Spinal cord (tissue), 10 donors: Measurements from ENCODE around the gene POU2AF1. TPM values are rescaled to one million over a fixed set of nuclear protein-coding genes. Genes with fewer than 3 reads are reported as not detected.

ENCODE experiments used
- DNase-seq, 6 donors: peaks; one replicate each; pipeline versions ENCODE4 v3.0.0 to v3.0.0-alpha.2; 2013 to 2015; ENCODE audit warnings: low spot score in 6 of 6, low read depth in 4 of 6
- H3K27ac ChIP-seq: one replicate; pipeline ENCODE4 v1.5.1; 2013; ENCODE audit warnings: low read depth, low read length, control low read depth
- H3K27me3 ChIP-seq: one replicate; pipeline ENCODE4 v1.6.1; 2013; ENCODE audit warnings: low read length; ENCODE audit not compliant: control insufficient read depth, insufficient read depth
- H3K36me3 ChIP-seq: one replicate; pipeline ENCODE4 v1.6.1; 2013; ENCODE audit warnings: low read length; ENCODE audit not compliant: control insufficient read depth, insufficient read depth
- H3K4me1 ChIP-seq: one replicate; pipeline ENCODE4 v1.6.1; 2013; ENCODE audit warnings: low read length; ENCODE audit not compliant: control insufficient read depth, insufficient read depth
- H3K4me3 ChIP-seq: one replicate; pipeline ENCODE4 v1.5.1; 2013; ENCODE audit warnings: low read depth, low read length, control low read depth
- H3K9me3 ChIP-seq: one replicate; pipeline ENCODE4 v1.6.1; 2013; ENCODE audit warnings: low read length; ENCODE audit not compliant: control insufficient read depth, insufficient read depth
- WGBS: methylation state at CpG from one replicate; pipeline ENCODE4 v1.1.5; 2013; ENCODE audit warnings: missing lambda C conversion rate; ENCODE audit not compliant: insufficient coverage; 5-methylcytosine and 5-hydroxymethylcytosine counted together
- long read RNA-seq, 4 donors: transcript quantifications; one replicate each; lab custom pipeline, GENCODE V29; 2026
- polyA plus RNA-seq, 2 donors: library from polyadenylated mRNA; unstranded; fragments of 120-200 nt; gene quantifications; one replicate each; pipeline ENCODE4 v1.2.1, GENCODE V29; 2013; ENCODE audit not compliant: insufficient read length in 2 of 2
- total RNA-seq, 2 donors: library from RNA; depleted of rRNA in 1 of 2; stranded (reverse); fragments of 120-200 nt in 1 of 2; fragments of >200 nt in 1 of 2; gene quantifications; one replicate each; pipeline versions ENCODE4 v1.2.3 to v1.2.4, GENCODE V29; 2013 to 2014
- donor health status: healthy.

POU2AF1 gene
- total RNA-seq (1 to 10 TPM in 1 of 2 donors, under 1 TPM in 1; 0.40 to 4.5 TPM), polyA plus RNA-seq (under 1 TPM; 0.27 to 0.63 TPM)
- long read RNA-seq, donor 1 = 0 reads
- long read RNA-seq, donor 2 = 0 reads
- long read RNA-seq, donor 3 = 0 reads
- long read RNA-seq, donor 4 = 0 reads

- no peak within 1 kb of the TSS for H3K27ac ChIP-seq
- no peak within 1 kb of the TSS for H3K4me3 ChIP-seq
- peaks cover 8% of the 10 kb centered on the region for H3K4me1 ChIP-seq
- no peaks in the 10 kb centered on the region for H3K36me3 ChIP-seq
- H3K9me3 ChIP-seq = no peaks in the 10 kb centered on the region
- DNase-seq = peak in 1 of 6 donors; percentile 28
- peaks cover 3% of the 10 kb centered on the region for H3K27me3 ChIP-seq
- 21% methylated on average over 29 of the region's 33 CpGs for WGBS
These were observed at the start of gene POU2AF1 for GRCh38 chr11:111378861-111379601. TSS of gene POU2AF1 (minus strand) at chr11:111379275. CDS start at chr11:111379177, 98 bp downstream.

GRCh38 chr11:111428113-111428876 is 49.2 kb upstream of the POU2AF1 start:
- DNase-seq = no peak
- H3K9me3 ChIP-seq = no peaks in the 10 kb centered on the region
- 86% methylated on average over 3 of the region's 5 CpGs for WGBS
- H3K4me3 ChIP-seq = no peak overlapping the region
- H3K27me3 ChIP-seq = no peaks in the 10 kb centered on the region
- H3K4me1 ChIP-seq = no peaks in the 10 kb centered on the region
- H3K36me3 ChIP-seq = no peaks in the 10 kb centered on the region
- no peak overlapping the region for H3K27ac ChIP-seq

GRCh38 chr11:111427471-111427912 is 48.4 kb upstream of the POU2AF1 start:
- H3K27ac ChIP-seq = no peak overlapping the region
- H3K4me3 ChIP-seq = no peak overlapping the region
- peak in 2 of 6 donors; percentile 31 to 35 for DNase-seq
- no peaks in the 10 kb centered on the region for H3K36me3 ChIP-seq
- WGBS = 38% methylated on average over 2 of the region's 4 CpGs
- no peaks in the 10 kb centered on the region for H3K9me3 ChIP-seq
- no peaks in the 10 kb centered on the region for H3K4me1 ChIP-seq
- no peaks in the 10 kb centered on the region for H3K27me3 ChIP-seq

GRCh38 chr11:111426617-111427016 is 47.5 kb upstream of the POU2AF1 start:
- no peak for DNase-seq
- no peaks in the 10 kb centered on the region for H3K36me3 ChIP-seq
- no peaks in the 10 kb centered on the region for H3K4me1 ChIP-seq
- no peaks in the 10 kb centered on the region for H3K9me3 ChIP-seq
- no peak overlapping the region for H3K27ac ChIP-seq
- WGBS = 87% methylated on average over 6 of the region's 6 CpGs
- H3K4me3 ChIP-seq = no peak overlapping the region
- H3K27me3 ChIP-seq = no peaks in the 10 kb centered on the region

- H3K36me3 ChIP-seq = no peaks in the 10 kb centered on the region
- no peak overlapping the region for H3K4me3 ChIP-seq
- no peaks in the 10 kb centered on the region for H3K27me3 ChIP-seq
- H3K27ac ChIP-seq = no peak overlapping the region
- H3K4me1 ChIP-seq = no peaks in the 10 kb centered on the region
- no peak for DNase-seq
- no peaks in the 10 kb centered on the region for H3K9me3 ChIP-seq
- WGBS = 80% methylated on average over 1 of the region's 1 CpG
These were observed 44.2 kb upstream of the POU2AF1 start for GRCh38 chr11:111423250-111423615.

GRCh38 chr11:111422494-111423249 is 43.6 kb upstream of the POU2AF1 start:
- Histone ChIP-seq H3K4me1 (peaks cover 4% of the 10 kb centered on the region), H3K4me3 (no peak overlapping the region), H3K27me3 (no peaks in the 10 kb centered on the region), H3K27ac (no peak overlapping the region), H3K9me3 (no peaks in the 10 kb centered on the region), H3K36me3 (no peaks in the 10 kb centered on the region)
- WGBS = 53% methylated on average over 12 of the region's 12 CpGs
- peak in 1 of 6 donors; percentile 50 for DNase-seq

- no peak overlapping the region for H3K27ac ChIP-seq
These were observed 42.2 kb upstream of the POU2AF1 start for GRCh38 chr11:111421251-111421650.

GRCh38 chr11:111419641-111420327 is 40.7 kb upstream of the POU2AF1 start:
- Histone ChIP-seq H3K27ac (no peak overlapping the region), H3K9me3 (no peaks in the 10 kb centered on the region), H3K27me3 (no peaks in the 10 kb centered on the region), H3K4me1 (peaks cover 14% of the 10 kb centered on the region), H3K4me3 (no peak overlapping the region), H3K36me3 (no peaks in the 10 kb centered on the region)
- DNase-seq = peak in 1 of 6 donors; percentile 45
- 52% methylated on average over 5 of the region's 5 CpGs for WGBS

More at GRCh38 chr11:111421251-111421650, 42.2 kb upstream of the POU2AF1 start:
- Histone ChIP-seq H3K4me3 (no peak overlapping the region), H3K36me3 (no peaks in the 10 kb centered on the region), H3K4me1 (peaks cover 14% of the 10 kb centered on the region), H3K9me3 (no peaks in the 10 kb centered on the region), H3K27me3 (no peaks in the 10 kb centered on the region)
- WGBS = 86% methylated on average over 3 of the region's 5 CpGs
- DNase-seq = no peak

GRCh38 chr11:111419181-111419580 is 40.1 kb upstream of the POU2AF1 start:
- DNase-seq = no peak
- 94% methylated on average over 3 of the region's 4 CpGs for WGBS
- Histone ChIP-seq H3K27ac (no peak overlapping the region), H3K36me3 (no peaks in the 10 kb centered on the region), H3K27me3 (no peaks in the 10 kb centered on the region), H3K4me3 (no peak overlapping the region), H3K9me3 (no peaks in the 10 kb centered on the region), H3K4me1 (peaks cover 14% of the 10 kb centered on the region)
